ENCODE measurements around the gene EDIL3. TPM values are rescaled to one million over a fixed set of nuclear protein-coding genes. Genes with fewer than 3 reads are reported as not detected.

EDIL3 gene
- total RNA-seq, 1 experiment from 2014 or later, result 0.32 TPM

- Histone ChIP-seq H3K27ac (ENCODE audit: low read depth, low read length) (no peak overlapping the region), H3K79me2 (ENCODE audit: insufficient read depth, low read length) (no peaks in the 10 kb centered on the region), H4K20me1 (ENCODE audit: insufficient read depth) (no peaks in the 10 kb centered on the region), H3K4me3 (replicated peaks in 1 of 2; ENCODE audit: low read depth in 1 of 2, low read length in 2 of 2) (no peak overlapping the region), H2AFZ (ENCODE audit: low read depth, low read length, poor library complexity, severe bottlenecking) (no peak overlapping the region), H3K27me3 (ENCODE audit: insufficient read depth, low read length) (no peaks in the 10 kb centered on the region), H3K36me3 (ENCODE audit: control insufficient read depth in 1 of 2, insufficient read depth in 2 of 2, low read length in 2 of 2) (no peaks in the 10 kb centered on the region), H3K9me3 (ENCODE audit: control insufficient read depth in 1 of 2, insufficient read depth in 1 of 2, low read depth in 1 of 2, low read length in 2 of 2) (no peaks in the 10 kb centered on the region), H3K9ac (ENCODE audit: low read length) (no peak overlapping the region), H3K4me1 (ENCODE audit: control insufficient read depth in 1 of 2, insufficient read depth in 2 of 2, low read length in 2 of 2) (peaks cover 0 to 6% of the 10 kb centered on the region in 2 experiments; a peak in 1 of 4 replicates), H3K9me2 (ENCODE audit: insufficient read depth) (no peaks in the 10 kb centered on the region; the same call in 1 of the 2 replicates), H3K4me2 (ENCODE audit: low read length) (no peak overlapping the region)
- TF ChIP-seq ELF1 (IDR thresholded peaks at IDR 0.05; ENCODE audit: borderline replicate concordance, low read depth), result no peak
- no peak for TF ChIP-seq SIN3A (IDR thresholded peaks at IDR 0.05; ENCODE audit: low read depth)
- no peak for TF ChIP-seq SP1 (IDR thresholded peaks at IDR 0.05; ENCODE audit: low read depth)
- no peak for TF ChIP-seq POLR2AphosphoS5 (IDR thresholded peaks at IDR 0.05; ENCODE audit: low read depth, low read length)
- TF ChIP-seq CTCF (IDR thresholded peaks at IDR 0.05 in 2 of 3, conservative IDR thresholded peaks at IDR 0.05 in 1 of 3; ENCODE audit: borderline replicate concordance in 1 of 3, insufficient read depth in 1 of 3, low read depth in 2 of 3, low read length in 2 of 3), result no peak
- TF ChIP-seq JUND (IDR thresholded peaks at IDR 0.05), result no peak
- TF ChIP-seq POLR2A (IDR thresholded peaks at IDR 0.05; ENCODE audit: borderline replicate concordance, extremely low read depth, insufficient read depth, insufficient read length), result no peak
- no peak for TF ChIP-seq CEBPB (IDR thresholded peaks at IDR 0.05; ENCODE audit: low read depth)
- TF ChIP-seq EZH2phosphoT487 (IDR thresholded peaks at IDR 0.05; ENCODE audit: borderline replicate concordance), result no peak
- no peak for TF ChIP-seq REST (IDR thresholded peaks at IDR 0.05; ENCODE audit: low read depth)
- no peak for TF ChIP-seq MAX (IDR thresholded peaks at IDR 0.05)
- no peak for TF ChIP-seq ZBTB33 (IDR thresholded peaks at IDR 0.05; ENCODE audit: extremely low read depth, insufficient replicate concordance, low read length)
- no peak for TF ChIP-seq ZFX (IDR thresholded peaks at IDR 0.05)
- POLR2A ChIA-PET, result no interaction called here
- CTCF ChIA-PET, result no interaction called here
- DNase-seq (ENCODE audit: low read depth, low spot score), result no peak
- ATAC-seq, result no peak
- no TSS peak for BruUV-seq (replicated peaks)
- intact Hi-C loops (cut with micrococcal nuclease), result no loop called here
- RAD21 ChIA-PET (ENCODE audit: low non-redundant PET in 1 of 2, low total read pairs in 2 of 2, uncharacterized antibody in 2 of 2, unreplicated experiment in 2 of 2), result no interaction called here
Observed at GRCh38 chr5:84014966-84015365, 369.7 kb downstream of the EDIL3 start.

All from HCT116 (cell line).